Activated CD8-positive, alpha-beta memory T cell treated with anti-CD3 and anti-CD28 coated beads, Interleukin-2, amount 50 U/mL, for 1 hour (primary cell): Measurements from ENCODE around the gene HSPBAP1.
A peak's percentile ranks its signal among the peaks of the same experiment; 100 is the strongest.

Source experiments
- DNase-seq: peaks from one replicate; pipeline ENCODE4 v3.0.0-alpha.2; 2020; ENCODE audit errors: extremely low read depth

The HSPBAP1 gene, protein sequence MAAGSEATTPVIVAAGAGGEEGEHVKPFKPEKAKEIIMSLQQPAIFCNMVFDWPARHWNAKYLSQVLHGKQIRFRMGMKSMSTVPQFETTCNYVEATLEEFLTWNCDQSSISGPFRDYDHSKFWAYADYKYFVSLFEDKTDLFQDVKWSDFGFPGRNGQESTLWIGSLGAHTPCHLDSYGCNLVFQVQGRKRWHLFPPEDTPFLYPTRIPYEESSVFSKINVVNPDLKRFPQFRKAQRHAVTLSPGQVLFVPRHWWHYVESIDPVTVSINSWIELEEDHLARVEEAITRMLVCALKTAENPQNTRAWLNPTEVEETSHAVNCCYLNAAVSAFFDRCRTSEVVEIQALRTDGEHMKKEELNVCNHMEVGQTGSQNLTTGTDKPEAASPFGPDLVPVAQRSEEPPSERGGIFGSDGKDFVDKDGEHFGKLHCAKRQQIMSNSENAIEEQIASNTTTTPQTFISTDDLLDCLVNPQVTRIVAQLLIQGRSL

DNA sequence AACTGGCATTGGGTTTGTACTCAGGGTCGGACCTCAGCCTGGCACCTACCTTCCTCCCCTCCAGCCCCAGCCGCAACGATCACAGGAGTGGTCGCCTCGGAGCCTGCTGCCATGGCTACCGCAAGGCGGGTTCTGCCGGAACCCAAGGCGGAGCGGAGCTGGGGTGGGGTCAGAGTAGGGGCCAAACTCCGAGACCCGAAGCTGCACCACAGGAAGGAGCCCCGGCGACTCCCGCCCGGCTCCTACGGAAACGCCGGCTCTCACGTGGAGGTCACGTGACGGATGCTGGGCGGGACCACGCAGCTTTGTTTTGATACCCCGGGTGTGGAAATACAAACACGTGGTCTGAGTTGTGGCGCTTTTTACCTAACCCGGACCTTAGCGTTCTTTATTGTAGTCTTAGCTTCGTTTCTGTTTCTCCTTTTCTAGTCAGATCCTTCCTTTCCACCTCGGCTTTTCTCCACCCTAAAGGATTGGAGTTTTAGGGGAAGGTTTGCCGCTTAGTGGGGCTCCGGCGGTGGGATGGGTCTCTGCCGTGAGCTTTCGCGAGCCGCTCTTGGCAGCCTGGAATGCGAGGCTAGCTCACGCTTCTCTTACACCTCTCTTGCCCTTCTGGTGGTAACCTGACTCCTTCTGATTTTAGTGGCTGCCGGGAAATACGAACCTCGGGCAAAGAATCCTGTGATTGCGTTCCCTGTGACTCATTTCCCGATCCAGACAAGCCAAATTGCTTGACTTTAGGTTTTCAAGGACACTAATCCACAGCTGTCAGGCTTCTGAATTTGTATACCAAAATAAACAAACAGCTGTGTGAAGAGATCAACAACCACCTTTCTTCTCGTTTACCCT is at the start of gene HSPBAP1:
TSS of gene HSPBAP1 (minus strand) at position 264 of the 849 bp plus-strand sequence. CDS start at position 113, 151 bp downstream.
- DNase-seq = peak; percentile 54

DNA sequence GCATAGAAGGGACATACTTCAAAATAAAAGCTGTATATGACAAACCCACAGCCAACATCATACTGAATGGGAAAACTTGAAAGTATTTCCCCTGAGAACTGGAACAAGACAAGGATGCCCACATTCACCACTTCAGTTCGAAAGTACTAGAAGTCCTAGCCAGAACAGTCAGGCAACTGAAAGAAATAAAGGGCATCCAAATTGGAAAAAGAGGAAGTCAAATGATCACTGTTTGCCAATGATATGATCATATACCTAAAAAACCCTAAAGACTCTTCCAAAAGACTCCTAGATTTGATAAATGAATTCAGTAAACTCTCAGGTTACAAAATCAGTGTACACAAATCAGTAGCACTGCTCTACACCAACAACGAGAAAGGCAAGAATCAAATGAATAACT is 42.0 kb upstream of the HSPBAP1 start:
- no peak for DNase-seq

DNA sequence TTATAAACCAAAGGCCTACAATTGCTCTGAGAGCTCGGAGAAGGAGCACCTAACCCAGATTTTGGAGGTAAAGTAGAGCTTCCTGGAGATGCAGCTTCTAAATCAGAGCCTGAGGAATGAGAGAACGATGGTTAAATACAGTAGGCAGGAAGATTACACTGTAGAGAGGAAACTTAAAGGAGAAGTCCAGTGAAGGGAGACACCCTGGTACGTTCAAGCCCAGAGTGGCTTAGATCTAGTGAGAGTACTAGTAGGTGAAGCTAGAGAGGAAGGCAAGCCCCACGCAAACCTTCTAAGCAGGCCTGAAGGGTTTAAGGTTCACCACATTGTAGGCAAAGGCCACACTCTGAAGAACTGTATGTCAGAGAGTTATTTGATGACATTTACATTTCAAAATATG is 34.6 kb upstream of the HSPBAP1 start:
- DNase-seq = no peak

DNA sequence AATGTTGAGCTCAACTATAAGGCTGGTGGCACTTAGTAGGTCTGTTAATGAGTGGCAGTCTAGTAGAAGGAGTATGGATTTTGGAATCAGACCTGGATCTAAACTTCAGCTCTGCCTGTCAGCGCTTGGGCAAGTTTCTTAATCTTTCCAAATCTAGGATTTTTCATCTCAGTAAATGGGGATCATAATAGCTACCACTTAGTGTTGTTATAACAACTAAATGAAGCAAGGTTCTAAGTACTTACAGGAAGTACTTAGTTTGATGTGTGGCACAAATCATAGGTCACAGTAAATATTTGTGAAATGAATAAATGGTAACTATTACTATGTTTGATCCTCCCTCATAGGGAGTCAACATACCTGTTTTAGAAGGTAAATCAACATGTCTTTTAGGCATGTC is 32.6 kb upstream of the HSPBAP1 start:
- DNase-seq = no peak

DNA sequence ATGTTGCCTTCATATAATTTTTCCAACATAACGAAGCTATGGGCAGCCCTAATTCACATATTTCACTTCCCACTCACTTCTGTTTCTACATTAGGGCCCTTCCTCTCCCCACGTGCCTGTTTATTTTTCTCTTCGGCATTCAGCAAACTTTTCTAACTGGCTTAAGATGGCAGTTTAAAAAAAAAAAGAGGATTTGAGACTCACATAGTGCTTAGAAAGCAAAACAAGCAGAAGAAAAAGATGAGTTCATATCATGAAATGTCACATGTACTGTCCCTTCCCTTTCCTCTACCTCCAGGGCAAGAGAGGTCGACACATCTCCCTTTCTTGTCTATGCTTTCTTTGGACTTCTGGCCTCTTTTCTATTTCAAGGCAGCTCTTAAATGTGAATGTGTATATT is 31.8 kb upstream of the HSPBAP1 start:
- no peak for DNase-seq

DNA sequence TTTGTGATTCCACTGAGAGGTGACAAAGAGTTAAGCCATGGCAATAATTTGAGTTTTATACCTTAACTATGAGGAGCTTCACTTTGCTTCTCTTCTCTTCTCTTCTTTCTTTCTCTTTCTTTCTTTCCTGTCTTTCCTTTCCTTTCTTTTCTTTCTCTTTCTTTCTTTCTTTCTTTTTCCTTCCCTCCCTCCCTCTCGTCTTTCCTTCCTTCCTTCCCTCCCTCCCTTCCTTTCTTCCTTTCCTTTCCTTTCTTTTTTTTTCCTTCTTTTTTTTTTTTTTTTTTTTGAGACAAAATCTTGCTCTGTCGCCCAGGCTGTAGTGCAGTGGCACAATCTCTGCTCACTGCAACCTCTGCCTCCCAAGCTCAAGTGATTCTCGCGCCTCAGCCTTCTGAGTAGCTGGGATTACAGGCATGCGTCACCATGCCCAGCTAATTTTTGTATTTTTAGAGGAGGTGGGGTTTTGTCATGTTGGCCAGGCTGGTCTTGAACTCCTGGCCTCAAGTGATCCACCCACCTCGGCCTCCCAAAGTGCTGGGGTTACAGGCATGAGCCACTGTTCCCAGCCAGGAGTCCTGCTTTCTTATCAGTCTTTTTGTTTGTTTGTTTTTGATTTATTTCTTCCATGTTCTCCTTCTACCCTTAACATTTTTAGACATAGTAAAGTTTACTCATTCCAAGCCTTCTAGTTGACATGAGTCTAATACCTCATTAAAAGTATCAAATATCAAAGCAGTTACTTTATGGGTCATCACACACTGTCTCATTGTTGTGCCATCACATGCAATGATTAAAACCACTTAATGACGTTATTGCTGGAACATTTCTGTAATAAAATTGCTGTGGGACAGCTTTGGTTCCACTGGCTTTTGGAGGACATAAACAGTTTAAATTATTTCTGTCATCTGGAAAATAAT is 31.1 kb upstream of the HSPBAP1 start:
- DNase-seq = no peak

DNA sequence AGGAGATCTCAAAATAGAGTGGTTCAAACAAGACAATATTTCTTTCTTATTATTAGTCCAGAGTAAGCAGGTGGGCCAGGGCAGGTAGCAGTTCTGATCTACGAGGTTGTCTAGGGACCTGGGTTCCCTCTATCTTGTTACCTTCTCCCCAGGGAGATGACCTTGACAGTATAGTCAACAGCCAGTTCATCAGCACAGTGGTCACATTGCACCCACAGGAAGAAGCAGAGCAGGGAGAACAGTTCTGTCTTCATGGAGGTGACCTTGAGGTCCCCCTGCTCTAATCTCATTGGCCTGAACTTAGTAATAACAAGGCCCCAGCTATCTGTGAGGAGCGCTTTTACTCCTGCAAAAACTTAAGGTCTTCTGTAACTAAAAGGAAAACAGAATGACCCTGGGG is 23.0 kb upstream of the HSPBAP1 start:
- DNase-seq = no peak

DNA sequence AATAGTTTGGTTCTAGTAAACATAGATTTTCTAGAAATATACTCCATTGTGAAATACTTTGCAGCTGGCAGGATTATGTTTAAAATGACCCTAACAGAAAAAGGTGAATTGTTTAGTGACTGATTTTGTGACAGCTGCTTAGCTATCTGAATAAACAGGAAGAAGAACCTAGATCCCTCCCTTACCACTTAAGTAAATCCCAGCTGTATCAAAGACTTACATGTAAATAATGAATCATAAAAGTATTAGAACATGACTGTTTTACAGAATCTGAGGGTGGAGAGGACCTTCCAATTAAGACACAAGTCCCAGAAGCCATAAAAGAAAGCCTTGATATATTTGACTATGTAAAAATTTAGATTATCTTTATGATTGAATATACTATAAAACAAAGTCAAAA is 17.1 kb upstream of the HSPBAP1 start:
- no peak for DNase-seq

DNA sequence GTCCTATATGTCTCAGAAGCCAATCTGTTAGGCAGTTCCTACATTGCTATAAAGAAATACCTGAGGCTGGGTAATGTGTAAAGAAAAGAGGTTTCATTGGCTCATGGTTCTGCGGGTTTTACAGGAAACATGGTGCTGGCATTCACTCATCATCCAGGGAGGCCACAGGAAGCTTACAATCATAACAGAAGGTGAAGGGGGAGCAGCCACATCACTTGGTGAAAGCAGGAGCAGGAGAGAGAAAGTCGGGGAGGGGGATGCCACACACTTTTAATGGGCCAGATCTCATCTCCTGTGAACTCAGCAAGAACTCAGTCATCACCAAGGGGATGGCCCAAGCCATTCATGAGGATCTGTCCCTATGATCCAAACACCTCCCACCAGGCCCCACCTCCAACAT is 10.3 kb upstream of the HSPBAP1 start:
- DNase-seq = no peak

DNA sequence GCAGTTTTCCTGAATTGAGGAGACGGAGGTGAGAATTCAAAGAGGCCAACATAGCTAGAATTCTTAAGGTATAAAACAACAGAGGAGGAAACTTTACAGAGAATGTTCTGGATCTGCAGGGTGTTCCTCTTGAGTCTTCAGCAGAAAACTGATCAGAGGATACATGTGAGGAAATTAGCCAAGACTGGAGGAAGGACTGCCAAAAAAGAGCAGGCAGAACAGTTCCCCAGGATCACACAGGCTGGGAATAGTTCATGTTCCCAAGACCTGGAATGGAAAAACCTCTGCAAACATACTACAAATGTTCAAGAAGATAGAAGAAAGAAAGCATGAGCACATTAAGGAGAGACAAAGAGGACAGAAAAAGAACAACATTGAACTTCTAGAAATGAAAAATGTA is 8.7 kb upstream of the HSPBAP1 start:
- DNase-seq = no peak

DNA sequence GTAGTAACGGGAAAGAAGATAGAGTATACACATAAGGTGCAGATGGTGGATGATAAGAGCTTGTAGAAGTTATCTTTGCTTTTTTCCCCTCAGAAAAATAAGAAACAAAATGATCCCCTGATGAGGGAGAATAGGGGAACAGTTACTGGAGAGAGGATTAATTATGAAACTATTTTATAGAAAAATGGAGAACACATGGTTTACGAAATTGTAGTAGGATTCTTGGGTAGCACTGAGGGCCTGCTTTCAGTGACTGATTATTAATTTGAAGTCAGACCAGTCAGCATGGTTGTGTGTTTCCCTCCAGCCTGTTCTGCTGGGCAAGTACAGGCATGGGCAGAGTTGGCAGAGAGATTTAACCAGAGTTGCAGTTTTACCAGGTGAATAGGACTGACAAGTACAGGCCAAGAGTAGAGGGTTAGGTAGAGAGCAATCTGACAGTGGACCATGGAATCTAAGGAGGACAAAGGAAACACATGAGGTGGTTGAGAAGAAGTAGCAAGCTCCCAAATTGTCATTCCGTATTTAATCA is 7.1 kb upstream of the HSPBAP1 start:
- no peak for DNase-seq

DNA sequence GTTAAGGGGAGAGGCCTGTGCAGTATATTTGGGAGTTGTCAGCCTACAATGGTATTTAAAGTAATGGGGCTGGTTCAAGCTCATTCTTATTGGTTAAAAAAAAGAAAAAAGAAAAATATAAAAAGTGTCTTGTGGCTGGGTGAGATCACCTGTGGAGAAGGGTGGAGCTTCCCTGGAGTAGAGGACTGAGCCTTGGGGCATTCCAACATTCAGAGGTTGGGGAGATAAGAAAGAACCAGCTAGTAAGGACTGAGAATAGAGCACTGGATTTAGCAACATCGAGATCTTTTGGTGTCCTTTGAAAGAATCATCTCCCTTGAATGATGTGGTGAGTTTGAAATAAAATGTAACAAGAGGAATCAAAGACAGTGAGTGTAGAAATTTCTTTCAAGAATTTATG is 6.4 kb upstream of the HSPBAP1 start:
- no peak for DNase-seq

DNA sequence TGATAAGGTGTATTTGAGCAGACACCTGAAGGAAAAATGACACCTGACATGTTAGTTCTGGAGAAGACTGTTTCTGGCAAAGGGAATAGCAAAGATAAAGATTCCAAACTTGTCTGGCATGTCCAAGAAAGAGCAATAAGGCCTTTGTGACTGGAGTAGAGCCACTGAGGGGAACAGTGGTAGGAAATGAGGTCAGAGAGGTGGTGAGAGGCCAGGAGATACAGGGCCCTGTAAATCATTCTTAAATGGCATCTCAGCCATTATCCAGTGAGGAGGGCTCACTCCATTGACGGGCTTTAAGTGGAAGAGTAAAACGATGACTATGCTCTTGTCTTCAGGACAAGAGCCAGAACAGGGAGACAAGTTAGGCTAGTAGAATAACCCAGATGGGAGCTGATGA is 5.7 kb upstream of the HSPBAP1 start:
- no peak for DNase-seq

DNA sequence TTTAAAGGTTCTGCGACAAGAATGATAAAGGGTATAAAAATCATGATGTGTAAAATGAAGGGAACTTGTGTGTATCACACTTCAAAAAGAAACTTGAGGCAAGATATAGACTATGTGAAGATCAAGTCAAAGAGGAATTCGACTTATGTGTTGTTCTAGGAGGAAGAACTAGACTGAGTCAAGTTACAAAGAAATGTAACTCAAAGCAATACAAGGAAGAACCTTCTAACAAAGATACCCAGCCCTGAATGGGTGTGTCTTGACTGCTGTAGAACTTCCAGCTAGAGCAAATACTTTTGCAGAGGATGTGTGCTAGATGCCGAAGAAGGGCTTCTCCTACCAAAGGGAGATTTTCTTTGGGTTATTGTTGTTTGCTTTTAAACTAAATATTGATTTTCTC is 3.7 kb upstream of the HSPBAP1 start:
- DNase-seq = no peak

DNA sequence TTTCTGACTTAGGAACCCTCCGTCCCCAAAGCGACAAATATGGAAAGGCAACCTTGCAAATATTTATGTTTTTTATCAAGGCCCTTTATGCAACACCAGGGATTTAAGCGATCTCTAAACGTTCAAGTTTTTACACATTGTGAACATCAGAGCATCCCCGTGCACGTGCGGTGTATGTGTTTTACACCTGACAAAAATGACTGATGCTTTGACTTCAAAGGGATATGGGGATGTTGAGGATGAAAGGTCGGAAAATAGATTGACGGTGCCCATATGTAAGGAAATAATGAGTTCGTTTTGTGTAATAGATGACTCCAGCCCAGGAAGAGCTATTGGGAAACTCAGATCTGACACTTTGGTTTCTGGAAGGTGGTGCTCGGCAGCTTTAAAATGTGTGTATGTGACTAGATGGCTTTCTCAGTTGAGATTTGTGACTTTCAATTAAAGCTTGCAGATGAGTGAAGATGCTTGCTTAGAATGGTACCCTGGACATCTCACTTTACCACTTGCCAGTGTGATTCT is 2.1 kb upstream of the HSPBAP1 start:
- DNase-seq = no peak

DNA sequence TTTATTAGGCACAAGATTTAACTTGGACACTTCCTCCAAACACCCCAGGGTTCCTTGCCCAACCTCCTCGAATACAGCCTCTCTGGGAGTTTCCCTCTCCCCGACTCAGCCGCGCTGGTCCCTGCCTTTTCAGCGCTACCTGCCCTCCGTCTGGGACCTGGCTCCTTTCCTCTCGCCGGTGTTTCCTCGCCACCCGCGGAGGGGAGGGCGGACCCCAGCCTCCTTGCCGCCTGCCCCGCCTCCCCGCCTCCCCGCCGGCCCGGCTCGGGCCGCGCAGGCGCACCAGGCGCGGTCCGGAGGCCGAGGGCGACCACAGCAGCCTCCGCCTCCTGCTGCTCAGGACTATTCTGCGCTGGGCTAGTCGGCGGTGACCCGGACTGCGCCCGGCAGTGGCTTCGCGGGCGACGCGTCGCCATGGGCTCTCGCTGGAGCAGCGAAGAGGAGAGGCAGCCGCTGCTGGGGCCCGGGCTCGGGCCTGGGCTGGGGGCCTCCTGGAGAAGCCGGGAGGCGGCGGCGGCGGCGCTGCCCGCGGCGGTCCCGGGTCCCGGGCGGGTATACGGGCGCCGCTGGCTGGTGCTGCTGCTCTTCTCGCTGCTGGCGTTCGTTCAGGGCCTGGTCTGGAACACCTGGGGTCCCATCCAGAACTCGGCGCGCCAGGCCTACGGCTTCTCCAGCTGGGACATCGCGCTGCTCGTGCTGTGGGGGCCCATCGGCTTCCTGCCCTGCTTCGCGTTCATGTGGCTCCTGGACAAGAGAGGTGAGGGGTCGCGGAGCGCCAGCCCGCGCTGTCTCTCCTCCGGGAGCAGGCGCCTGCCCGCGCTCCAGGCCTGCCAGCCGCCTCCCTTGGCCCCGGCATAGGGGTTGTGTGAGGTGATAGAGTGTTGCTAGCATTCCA is 1.4 kb upstream of the HSPBAP1 start, which contains the start of gene SLC49A4:
TSS of gene SLC49A4 (plus strand) at position 291 of the 895 bp plus-strand sequence. CDS start at position 415, 124 bp downstream.
- no peak for DNase-seq

DNA sequence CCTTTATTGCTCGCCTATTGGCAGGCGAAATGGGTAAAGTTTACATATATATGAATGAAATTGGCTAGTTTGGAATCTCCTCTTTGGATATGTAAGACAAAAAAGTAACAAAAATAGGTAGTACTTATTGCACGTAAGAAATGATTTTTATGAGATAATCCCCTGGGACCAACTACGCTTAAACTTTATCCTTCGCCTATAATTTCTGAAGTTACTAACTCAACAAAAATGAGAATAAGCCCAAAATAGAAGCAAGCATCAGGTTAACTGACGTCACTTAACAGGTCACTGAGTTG is 800 bp upstream of the HSPBAP1 start:
- DNase-seq = no peak

DNA sequence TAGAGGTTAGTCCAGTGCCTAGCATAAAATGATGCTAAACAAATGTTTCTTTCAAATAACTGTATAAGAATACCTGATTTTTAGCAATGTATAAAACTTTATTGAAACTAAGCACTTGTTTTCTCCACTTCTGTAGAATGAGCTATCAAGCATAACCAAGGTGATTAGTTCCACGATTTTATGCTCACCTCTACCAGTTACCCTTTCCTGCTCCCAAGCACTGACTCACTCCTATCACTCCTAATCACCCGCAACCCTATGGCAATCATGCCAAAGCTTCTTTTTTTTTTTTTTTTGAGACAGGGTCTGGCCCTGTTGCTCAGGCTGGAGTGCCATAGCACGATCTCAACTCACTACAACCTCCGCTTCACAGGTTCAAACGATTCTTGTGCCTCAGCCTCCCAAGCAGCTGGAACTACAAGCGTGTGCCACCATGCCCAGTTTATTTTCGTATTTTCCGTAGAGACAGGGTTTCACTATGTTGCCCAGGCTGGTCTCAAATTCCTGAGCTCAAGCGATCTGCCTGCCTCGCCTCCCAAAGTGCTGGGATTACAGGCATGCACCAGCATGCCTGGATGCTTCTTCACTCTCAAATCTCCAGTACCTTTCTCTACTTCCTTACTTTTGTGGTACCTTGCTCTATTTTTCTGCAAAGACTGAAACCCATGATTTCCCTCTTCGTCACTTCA is 3.9 kb downstream of the HSPBAP1 start:
- no peak for DNase-seq

DNA sequence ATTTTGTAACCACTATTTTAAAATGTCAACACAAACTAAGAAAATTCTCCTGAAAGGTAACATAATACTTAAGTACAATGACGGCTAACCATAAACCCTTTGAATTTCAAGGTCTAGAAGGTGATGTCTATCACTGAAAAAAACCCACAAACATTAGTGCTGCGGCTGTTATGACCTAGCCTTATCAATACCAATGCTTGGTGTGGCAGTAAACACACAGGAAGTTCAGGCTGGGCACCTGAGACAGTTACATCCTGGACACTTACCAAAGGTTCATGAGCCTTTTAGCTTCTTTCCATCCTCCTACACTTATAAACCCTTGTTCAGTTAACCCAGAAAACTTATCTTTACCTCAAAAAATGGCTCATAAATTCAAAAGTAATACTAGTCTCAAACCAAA is 5.8 kb downstream of the HSPBAP1 start:
- no peak for DNase-seq

DNA sequence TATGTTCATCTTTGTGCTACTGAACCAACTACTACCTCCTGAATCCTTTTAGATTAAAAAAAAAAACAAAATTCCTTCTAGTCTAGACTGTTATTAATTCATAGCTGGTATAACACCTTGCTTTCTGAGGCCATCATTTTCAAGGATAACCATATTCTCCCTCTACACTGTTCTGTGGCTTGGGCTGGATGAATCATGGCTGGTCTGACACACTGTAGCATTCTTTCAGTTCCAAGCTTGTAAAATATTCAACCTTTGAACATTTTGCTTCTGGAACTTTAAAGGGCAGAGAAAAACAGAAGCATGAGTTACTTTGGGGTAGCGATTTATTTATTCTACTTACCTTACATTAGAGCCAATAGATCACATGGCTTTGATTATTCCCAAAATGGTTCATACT is 7.6 kb downstream of the HSPBAP1 start:
- DNase-seq = no peak
